ENCODE results near the gene PPP1R16B.

Gene PPP1R16B

GRCh38 chr20:38878866-38879265, 73.4 kb downstream of the PPP1R16B start:
- Histone ChIP-seq H3K4me3 (ENCODE audit: low read depth, low read length) (no peak overlapping the region), H3K27ac (no peak overlapping the region), H3K36me3 (replicated peaks) (no peaks in the 10 kb centered on the region), H3K27me3 (replicated peaks) (no peaks in the 10 kb centered on the region)
- in situ Hi-C loops (cut with HindIII; ENCODE audit: low pct_ligation_motif_present, low sequenced_read_pairs), result no loop called here
- TF ChIP-seq CTCF (IDR thresholded peaks at IDR 0.05; ENCODE audit: low read depth, low read length, missing control alignments), result no peak
- DNase-seq, result peak; percentile 13

DNA sequence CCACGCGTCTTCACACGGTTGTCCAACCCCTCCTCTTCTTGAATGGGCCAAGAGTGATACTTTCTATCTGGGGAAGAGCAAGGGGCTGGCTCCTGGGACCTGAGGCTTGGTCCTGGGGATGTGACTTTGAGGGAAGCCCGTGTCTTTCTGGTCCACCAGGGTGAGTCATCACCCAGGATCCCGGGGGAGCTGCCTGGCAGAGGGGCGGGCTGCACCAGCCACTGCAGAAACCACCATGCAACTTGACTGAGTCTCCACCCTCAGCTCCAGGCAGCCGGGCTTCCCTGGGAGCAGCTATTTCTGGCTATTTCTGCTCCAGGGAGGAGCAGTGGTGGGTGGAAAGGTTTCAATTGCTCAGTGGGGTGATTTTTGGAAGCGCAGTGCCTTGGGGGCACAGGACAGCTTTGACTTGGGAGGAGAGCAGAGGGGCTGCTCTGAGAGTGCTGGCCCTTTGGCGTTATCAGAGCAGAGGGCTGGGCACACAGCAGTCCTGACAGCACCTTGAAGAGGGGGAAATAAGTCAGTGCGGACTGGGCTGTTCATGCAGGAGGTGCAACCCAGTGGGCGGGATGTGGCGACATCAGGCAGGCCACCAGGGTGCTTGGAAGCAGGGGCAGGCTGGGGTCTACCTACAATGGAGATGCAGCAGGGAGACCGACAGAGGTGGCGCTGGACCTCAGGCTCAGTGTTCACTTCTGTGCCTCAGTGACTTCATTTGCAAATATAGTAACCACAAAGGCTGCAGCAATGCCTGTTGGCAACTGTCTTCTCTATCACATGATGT, 75.6 kb downstream of the PPP1R16B start:
- H3K27ac ChIP-seq, result no peak overlapping the region
- H3K27me3 ChIP-seq (replicated peaks), result no peaks in the 10 kb centered on the region
- DNase-seq, result no peak
- in situ Hi-C loops (cut with HindIII; ENCODE audit: low pct_ligation_motif_present, low sequenced_read_pairs), result no loop called here
- H3K4me3 ChIP-seq (ENCODE audit: low read depth, low read length), result no peak overlapping the region
- TF ChIP-seq CTCF (IDR thresholded peaks at IDR 0.05; ENCODE audit: low read depth, low read length, missing control alignments), result no peak
- no peaks in the 10 kb centered on the region for H3K36me3 ChIP-seq (replicated peaks)

- DNase-seq, result no peak
- H3K27me3 ChIP-seq (replicated peaks), result no peaks in the 10 kb centered on the region
- no peak overlapping the region for H3K4me3 ChIP-seq (ENCODE audit: low read depth, low read length)
- in situ Hi-C loops (cut with HindIII; ENCODE audit: low pct_ligation_motif_present, low sequenced_read_pairs), result no loop called here
- H3K36me3 ChIP-seq (replicated peaks), result no peaks in the 10 kb centered on the region
- TF ChIP-seq CTCF (IDR thresholded peaks at IDR 0.05; ENCODE audit: low read depth, low read length, missing control alignments), result no peak
- no peak overlapping the region for H3K27ac ChIP-seq
These were observed 76.4 kb downstream of the PPP1R16B start for GRCh38 chr20:38881806-38882440.

DNA sequence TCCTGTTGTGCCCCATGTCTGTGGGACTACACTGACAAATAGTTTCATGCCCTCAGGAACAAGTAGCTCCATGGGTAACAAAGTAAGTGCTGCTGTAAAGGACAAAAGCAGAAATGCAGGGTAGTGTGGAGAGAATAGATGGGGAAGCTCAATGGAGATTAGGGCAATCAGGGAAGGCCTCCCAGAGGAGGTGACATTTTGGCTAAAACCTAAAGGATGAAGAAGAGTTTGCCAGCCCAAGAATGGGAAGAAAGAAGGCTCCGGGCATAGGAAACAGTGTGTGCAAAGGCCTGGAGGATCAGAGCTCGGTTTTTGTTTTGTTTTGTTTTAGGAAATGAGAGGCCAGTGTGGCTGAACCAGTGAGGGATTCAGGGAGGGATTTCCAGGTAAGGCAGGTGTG, 77.1 kb downstream of the PPP1R16B start:
- no peaks in the 10 kb centered on the region for H3K27me3 ChIP-seq (replicated peaks)
- TF ChIP-seq CTCF (IDR thresholded peaks at IDR 0.05; ENCODE audit: low read depth, low read length, missing control alignments), result no peak
- no peak for DNase-seq
- H3K27ac ChIP-seq, result no peak overlapping the region
- no peak overlapping the region for H3K4me3 ChIP-seq (ENCODE audit: low read depth, low read length)
- in situ Hi-C loops (cut with HindIII; ENCODE audit: low pct_ligation_motif_present, low sequenced_read_pairs), result no loop called here
- H3K36me3 ChIP-seq (replicated peaks), result no peaks in the 10 kb centered on the region

DNA sequence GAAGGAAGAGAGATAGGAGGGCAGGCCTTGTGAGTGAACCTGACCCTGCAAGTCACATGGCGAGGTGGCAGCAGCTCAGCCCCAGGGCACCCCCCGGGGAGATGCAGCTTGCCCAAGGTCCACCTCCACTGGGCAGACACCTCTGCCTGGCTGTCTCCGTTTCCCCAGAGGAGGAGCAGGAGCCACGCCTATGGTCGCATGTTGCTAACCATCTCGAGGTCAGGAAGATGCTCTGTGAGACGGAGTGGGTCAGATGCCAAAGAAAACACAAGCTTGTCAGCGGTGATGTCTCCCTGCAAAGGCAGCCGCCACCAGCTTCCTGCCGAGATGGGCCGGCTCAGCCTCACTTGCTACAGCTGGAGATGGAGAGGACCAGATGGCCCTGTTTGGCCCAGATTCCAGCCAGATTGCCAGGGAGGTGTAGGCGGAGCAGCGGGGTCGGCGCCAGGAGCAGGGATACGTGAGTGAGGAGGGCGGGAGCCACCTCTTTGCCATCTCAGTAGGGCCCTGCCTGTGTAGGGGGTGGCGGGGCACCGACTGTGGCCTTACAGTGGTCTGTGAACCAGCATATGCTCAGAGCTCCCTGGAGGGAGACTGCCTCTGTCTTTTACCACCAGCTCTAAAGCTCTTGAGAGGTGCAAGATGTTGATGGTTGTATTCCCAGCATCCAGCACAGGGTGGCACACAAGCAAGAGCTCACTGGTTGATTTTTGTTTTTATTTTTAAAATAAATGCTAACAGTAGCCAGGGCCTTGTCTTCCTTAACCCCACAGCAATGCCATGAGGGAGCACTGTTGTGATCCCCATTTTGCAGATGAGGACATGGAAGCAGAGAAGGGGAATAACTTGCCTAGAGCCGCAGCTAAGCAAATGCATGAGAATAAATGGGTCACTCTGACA, 77.8 kb downstream of the PPP1R16B start:
- no peaks in the 10 kb centered on the region for H3K27me3 ChIP-seq (replicated peaks)
- peak; percentile 7 for DNase-seq
- no peak for TF ChIP-seq CTCF (IDR thresholded peaks at IDR 0.05; ENCODE audit: low read depth, low read length, missing control alignments)
- no peak overlapping the region for H3K27ac ChIP-seq
- no peak overlapping the region for H3K4me3 ChIP-seq (ENCODE audit: low read depth, low read length)
- no peaks in the 10 kb centered on the region for H3K36me3 ChIP-seq (replicated peaks)
- in situ Hi-C loops (cut with HindIII; ENCODE audit: low pct_ligation_motif_present, low sequenced_read_pairs), result no loop called here

All from brain microvascular endothelial cell (primary cell).